GM18507 (cell line): Measurements from ENCODE around the gene BICDL1.
"Not testable (repeated sequence)": the region's sequence is repeated elsewhere in the genome, so short reads cannot be mapped to it uniquely, and the experiment has no call there.

Experiments used
- DNase-seq: peaks from one replicate; pipeline ENCODE4 v3.0.0; 2011; ENCODE audit warnings: low read depth; ENCODE audit not compliant: insufficient read length; ENCODE audit errors: extremely low spot score
- FAIRE-seq: peaks from 2 replicates; lab custom pipeline; 2011; peaks lifted over from hg19 to GRCh38; lab: Jason Lieb, UNC

BICDL1 gene

GRCh38 chr12:119998471-119999245 is 9.6 kb downstream of the BICDL1 start:
- DNase-seq (no peak), FAIRE-seq (no peak)

- DNase-seq (no peak), FAIRE-seq (no peak)
These were observed 11.5 kb downstream of the BICDL1 start for GRCh38 chr12:120000556-120000955.

GRCh38 chr12:120006258-120006975 is 17.4 kb downstream of the BICDL1 start:
- FAIRE-seq (no peak), DNase-seq (no peak)

GRCh38 chr12:120007272-120007671 is 18.2 kb downstream of the BICDL1 start:
- DNase-seq (no peak), FAIRE-seq (peak; percentile 85)

GRCh38 chr12:120010661-120011230 is 21.7 kb downstream of the BICDL1 start:
- DNase-seq (no peak), FAIRE-seq (peak; percentile 5)

- peak; percentile 58 for DNase-seq
- FAIRE-seq: peak; percentile 91
These were observed 23.1 kb downstream of the BICDL1 start for GRCh38 chr12:120012067-120012621.

- DNase-seq: peak; percentile 53
- peak; percentile 87 for FAIRE-seq
These were observed 24.8 kb downstream of the BICDL1 start for GRCh38 chr12:120013659-120014380.

GRCh38 chr12:120014381-120014735 is 25.3 kb downstream of the BICDL1 start:
- not testable (repeated sequence) for FAIRE-seq, DNase-seq

GRCh38 chr12:120015313-120015712 is 26.3 kb downstream of the BICDL1 start:
- FAIRE-seq (peak; percentile 71), DNase-seq (no peak)

GRCh38 chr12:120016199-120016598 is 27.2 kb downstream of the BICDL1 start:
- DNase-seq, FAIRE-seq: not testable (repeated sequence)

GRCh38 chr12:120019197-120019596 is 30.2 kb downstream of the BICDL1 start:
- FAIRE-seq: no peak
- DNase-seq: no peak

- FAIRE-seq (no peak), DNase-seq (no peak)
These were observed 30.9 kb downstream of the BICDL1 start for GRCh38 chr12:120019938-120020337.

- DNase-seq (no peak), FAIRE-seq (no peak)
These were observed 35.2 kb downstream of the BICDL1 start for GRCh38 chr12:120024193-120024592.

- no peak for DNase-seq
- no peak for FAIRE-seq
These were observed 36.6 kb downstream of the BICDL1 start for GRCh38 chr12:120025640-120026039.

- no peak for FAIRE-seq
- no peak for DNase-seq
These were observed 43.2 kb downstream of the BICDL1 start for GRCh38 chr12:120032242-120032641.

- DNase-seq (no peak), FAIRE-seq (no peak)
These were observed 48.8 kb downstream of the BICDL1 start for GRCh38 chr12:120037851-120038250.

- DNase-seq: no peak
- FAIRE-seq: no peak
These were observed 50.7 kb downstream of the BICDL1 start for GRCh38 chr12:120039711-120040110.

- FAIRE-seq (no peak), DNase-seq (no peak)
These were observed 52.6 kb downstream of the BICDL1 start for GRCh38 chr12:120041386-120042231.

GRCh38 chr12:120045367-120045766 is 56.3 kb downstream of the BICDL1 start:
- not testable (repeated sequence) for DNase-seq, FAIRE-seq
